HepG2 (cell line): ENCODE data around the gene CDKN2C. TPM values are rescaled to one million over a fixed set of nuclear protein-coding genes. Genes with fewer than 3 reads are reported as not detected.
A peak's percentile ranks its signal among the peaks of the same experiment; 100 is the strongest.

Source experiments
- ATAC-seq: fragments of 200-7000 bp; cut with Tn5 transposase; 3 replicates; pipeline ENCODE4 v1.9.1; 2020; ENCODE audit warnings: mild to moderate bottlenecking, moderate library complexity
- BruUV-seq: library from RNA; stranded (reverse); fragments of 400-500 nt; replicated peaks from 2 replicates; lab custom pipeline; 2021; lab: Mats Ljungman, UMichigan
- CTCF ChIA-PET: fragments of 300-600 bp; formaldehyde crosslinking; extraction: SDS; loops from one replicate; lab custom pipeline; 2021; ENCODE audit warnings: low total read pairs, inconsistent platforms, low intra/inter-chr PET ratio; lab: Yijun Ruan, JAX
- POLR2A ChIA-PET: fragments of 350-600 bp; sonication (Branson Sonifier 250); formaldehyde crosslinking; loops from one replicate; lab custom pipeline; 2020; ENCODE audit warnings: antibody characterized with exemption, inconsistent platforms; lab: Yijun Ruan, JAX
- DNase-seq: peaks from one replicate; pipeline ENCODE4 v3.0.0-alpha.2; 2015; ENCODE audit warnings: low spot score
- FAIRE-seq: peaks from 3 replicates; lab custom pipeline; 2011; peaks lifted over from hg19 to GRCh38; lab: Jason Lieb, UNC
- H2AFZ ChIP-seq: one replicate; pipeline ENCODE4 v1.6.1; 2011; ENCODE audit warnings: low read length, inconsistent platforms
- H3K27ac ChIP-seq: fragments of 300-600 bp; 3 replicates; pipeline ENCODE4 v1.8.0; 2011; ENCODE audit warnings: mixed run types, mild to moderate bottlenecking, mixed read lengths, low read length, inconsistent platforms; ENCODE audit not compliant: insufficient read depth; ENCODE audit errors: extremely low read length
- H3K27me3 ChIP-seq, 2 experiments: fragments of 200-600 bp in 1 of 2; 2 replicates in 1 of 2; 3 replicates in 1 of 2; pipeline versions ENCODE4 v1.6.0 to v1.8.0; 2011; ENCODE audit warnings: low read length in 2 of 2, mild to moderate bottlenecking in 2 of 2, moderate library complexity in 2 of 2, inconsistent platforms in 1 of 2; ENCODE audit not compliant: insufficient read depth in 2 of 2, control insufficient read depth in 1 of 2
- H3K36me3 ChIP-seq, 2 experiments: fragments of 200-600 bp in 1 of 2; replicated peaks in 1 of 2; 2 replicates in 1 of 2; 3 replicates in 1 of 2; pipeline versions ENCODE4 v1.5.1 to v1.8.0; 2011; ENCODE audit warnings: low read length in 2 of 2, inconsistent platforms in 1 of 2; ENCODE audit not compliant: insufficient read depth in 2 of 2, control insufficient read depth in 1 of 2
- H3K4me1 ChIP-seq: 2 replicates; pipeline ENCODE4 v1.5.1; 2012; ENCODE audit warnings: low read length, inconsistent platforms; ENCODE audit not compliant: insufficient read depth
- H3K4me2 ChIP-seq: 2 replicates; pipeline ENCODE4 v1.6.0; 2011; ENCODE audit warnings: low read depth, low read length, inconsistent platforms
- H3K4me3 ChIP-seq, 3 experiments: fragments of 200-600 bp in 1 of 3; sonication (generic), shearing (Covaris generic) in 1 of 3; replicated peaks in 1 of 3; 2 replicates each; pipeline ENCODE4 v1.5.1; 2011 to 2016; ENCODE audit warnings: low read length in 3 of 3, inconsistent platforms in 2 of 3, low read depth in 2 of 3, mild to moderate bottlenecking in 2 of 3, control low read depth in 1 of 3, mixed read lengths in 1 of 3; ENCODE audit not compliant: insufficient read depth in 1 of 3
- H3K79me2 ChIP-seq: one replicate; pipeline ENCODE4 v1.6.1; 2011; ENCODE audit warnings: low read length, inconsistent platforms; ENCODE audit not compliant: insufficient read depth
- H3K9ac ChIP-seq: 2 replicates; pipeline ENCODE4 v1.6.0; 2011; ENCODE audit warnings: mild to moderate bottlenecking, low read depth, low read length, inconsistent platforms; ENCODE audit not compliant: insufficient read depth
- H3K9me3 ChIP-seq: 2 replicates; pipeline ENCODE4 v1.5.1; 2012; ENCODE audit warnings: mild to moderate bottlenecking, low read length
- H4K20me1 ChIP-seq: 2 replicates; pipeline ENCODE4 v1.6.0; 2011; ENCODE audit warnings: inconsistent platforms, mild to moderate bottlenecking, low read length, moderate library complexity; ENCODE audit not compliant: insufficient read depth
- MXD4 ChIP-seq: IDR thresholded peaks from 2 replicates; pipeline ENCODE4 v1.6.1; 2016; ENCODE audit warnings: mild to moderate bottlenecking, missing biosample characterization, missing genetic modification reagents
- POLR2A ChIP-seq, 2 experiments: IDR thresholded peaks; 2 replicates each; pipeline ENCODE4 v1.6.1; 2011; ENCODE audit warnings: low read depth in 2 of 2, low read length in 2 of 2, mild to moderate bottlenecking in 1 of 2, moderate library complexity in 1 of 2; ENCODE audit not compliant: insufficient read depth in 1 of 2
- ZBTB42 ChIP-seq: sonication (generic); formaldehyde crosslinking; IDR thresholded peaks from 2 replicates; pipeline ENCODE4 v1.5.0; 2020; ENCODE audit warnings: mild to moderate bottlenecking, missing genetic modification reagents
- ZC3H13 ChIP-seq: sonication (generic); formaldehyde crosslinking; IDR thresholded peaks from 2 replicates; pipeline ENCODE4 v1.8.1; 2023; ENCODE audit warnings: mild to moderate bottlenecking, missing genetic modification reagents, moderate library complexity
- ZKSCAN1 ChIP-seq: fragments of 150-350 bp; IDR thresholded peaks from 2 replicates; pipeline ENCODE4 v1.6.1; 2014; ENCODE audit warnings: low read length
- ZMAT3 ChIP-seq: sonication (generic); formaldehyde crosslinking; conservative IDR thresholded peaks from 2 replicates; pipeline ENCODE4 v1.7.0; 2021; ENCODE audit warnings: missing genetic modification reagents
- ZMYM2 ChIP-seq: sonication (generic); formaldehyde crosslinking; IDR thresholded peaks from 2 replicates; pipeline ENCODE4 v1.8.0; 2022; ENCODE audit warnings: mild to moderate bottlenecking, missing genetic modification reagents
- WGBS: methylation state at CpG from one replicate; pipeline ENCODE4 v1.1.6; 2017; ENCODE audit warnings: low lambda C conversion rate; 5-methylcytosine and 5-hydroxymethylcytosine counted together
- in situ Hi-C: cut with HindIII; loops from 2 replicates; pipeline ENCODE4 v1.10.0; 2017; ENCODE audit warnings: low pct_unique_long_range_greater_than_20kb; ENCODE audit not compliant: extremely low pct_ligation_motif_present
- intact Hi-C: fragments of 100-400 bp; cut with micrococcal nuclease; formaldehyde crosslinking; loops from one replicate; pipeline ENCODE4 v1.10.0; 2022; ENCODE audit not compliant: unreplicated experiment
- polyA plus RNA-seq, 8 experiments: library from polyadenylated mRNA; depleted of rRNA in 3 of 8; stranded (reverse) in 7 of 8; unstranded in 1 of 8; fragments of >200 nt; fragmentation: Illumina TruSeq in 4 of 8; extraction: Trizol in 4 of 8; gene quantifications; 2 replicates each; pipeline versions ENCODE4 v1.2.1 to v1.2.3, GENCODE V29; 2011 to 2016; ENCODE audit warnings: low read depth in 4 of 8, missing spikeins in 1 of 8, mixed read lengths in 1 of 8; ENCODE audit not compliant: insufficient read depth in 1 of 8
- total RNA-seq, 5 experiments: library from RNA; depleted of rRNA; stranded (reverse); fragments of >200 nt; fragmentation: Illumina TruSeq; extraction: Trizol; gene quantifications; 2 replicates each; pipeline ENCODE4 v1.2.3, GENCODE V29; 2016; ENCODE audit warnings: low read depth in 1 of 5
- TF ChIP-seq, protein P1 (sequence below): sonication (generic); formaldehyde crosslinking; IDR thresholded peaks from 2 replicates; pipeline ENCODE4 v1.8.1; 2023; ENCODE audit warnings: missing genetic modification reagents, mild to moderate bottlenecking, borderline replicate concordance
- TF ChIP-seq, protein P2 (sequence below), 2 experiments: fragments of 450-650 bp in 1 of 2; sonication (generic) in 1 of 2; formaldehyde crosslinking in 1 of 2; IDR thresholded peaks; 2 replicates each; pipeline versions ENCODE4 v1.6.1 to v1.8.0; 2016 to 2022; ENCODE audit warnings: antibody characterized with exemption in 1 of 2, mild to moderate bottlenecking in 1 of 2, missing genetic modification reagents in 1 of 2
- TF ChIP-seq, protein P3 (sequence below): sonication (generic); formaldehyde crosslinking; IDR thresholded peaks from 2 replicates; pipeline ENCODE4 v1.5.1; 2020; ENCODE audit warnings: missing genetic modification reagents, mild to moderate bottlenecking, borderline replicate concordance

Gene CDKN2C
- total and polyA plus RNA-seq, 2 of the 13 experiments (the other 11 are each of a cell fraction or from before 2014, with no cell fraction given): 7.8 to 13.7 TPM

DNA sequence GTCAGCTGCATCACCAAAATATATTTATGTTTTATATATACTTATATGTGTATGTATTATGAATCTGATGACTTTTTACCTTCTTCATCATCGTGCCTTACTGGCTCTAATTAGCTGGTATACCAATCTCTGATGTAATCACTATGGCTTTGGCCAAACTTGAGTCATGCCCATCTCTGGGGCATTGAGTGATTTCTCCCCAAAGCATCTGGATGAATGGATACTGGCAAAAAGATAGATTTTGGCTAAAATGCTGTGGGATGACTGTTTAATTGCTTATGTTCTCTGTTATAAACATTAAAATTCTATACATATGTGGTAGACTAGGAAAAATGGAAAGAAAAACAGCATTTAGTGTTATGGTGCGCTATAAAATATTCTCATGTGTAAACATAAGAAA is 19.6 kb downstream of the CDKN2C start (continued):
- TF ChIP-seq ZBTB42 (CRISPR knock-in tag): no peak
- TF ChIP-seq ZMYM2: no peak
- TF ChIP-seq ZMAT3 (CRISPR knock-in tag): no peak
- TF ChIP-seq, protein P1, sequence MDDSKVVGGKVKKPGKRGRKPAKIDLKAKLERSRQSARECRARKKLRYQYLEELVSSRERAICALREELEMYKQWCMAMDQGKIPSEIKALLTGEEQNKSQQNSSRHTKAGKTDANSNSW (CRISPR knock-in tag): no peak
- TF ChIP-seq ZC3H13 (CRISPR knock-in tag): no peak

DNA sequence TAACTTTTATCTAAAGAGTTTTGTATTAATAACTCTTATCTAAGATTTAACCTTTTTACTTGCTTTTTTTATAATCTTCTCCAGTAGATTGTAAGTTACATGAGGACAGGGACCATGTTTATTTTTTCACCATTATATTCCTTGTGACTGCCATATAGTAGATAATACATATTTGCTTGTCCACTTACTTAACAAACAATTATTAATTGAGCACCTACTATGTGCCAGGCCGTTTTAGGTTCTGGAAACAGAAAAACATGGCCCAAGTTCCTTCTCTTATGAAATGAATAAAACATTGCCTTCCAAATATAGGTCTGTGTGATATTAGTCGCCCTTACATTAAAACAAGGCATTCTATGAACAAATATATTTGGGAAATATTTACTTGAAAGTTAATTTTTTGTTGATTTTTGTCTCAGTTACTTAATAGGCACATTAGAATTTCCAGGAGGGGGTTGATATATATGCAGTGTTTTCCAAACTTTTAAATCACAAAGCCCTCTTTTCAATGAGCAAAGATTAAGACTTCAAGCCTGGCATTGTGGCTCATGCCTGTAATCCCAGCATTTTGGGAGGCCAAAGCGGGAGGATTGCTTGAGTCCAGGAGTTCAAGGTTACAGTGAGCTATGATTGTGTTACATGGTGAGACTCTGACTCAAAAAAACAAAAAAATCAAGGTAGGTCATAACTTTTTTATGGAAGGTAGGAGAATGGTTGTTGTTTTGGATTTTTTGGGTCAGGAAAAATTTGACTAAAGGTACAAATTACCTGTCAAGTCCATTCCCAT is 22.7 kb downstream of the CDKN2C start:
- no peak overlapping the region for H3K4me2 ChIP-seq
- BruUV-seq: no TSS peak
- DNase-seq (no peak), FAIRE-seq (no peak), ATAC-seq (no peak)
- no peak overlapping the region for H3K27ac ChIP-seq
- H2AFZ ChIP-seq: no peak overlapping the region
- no peaks in the 10 kb centered on the region for H3K79me2 ChIP-seq
- H4K20me1 ChIP-seq: no peaks in the 10 kb centered on the region
- ChIA-PET POLR2A (no interaction called here), CTCF (no interaction called here)
- peaks cover 9% of the 10 kb centered on the region; the same call in 1 of the 2 replicates for H3K4me1 ChIP-seq
- no peak overlapping the region for H3K9ac ChIP-seq
- no peaks in the 10 kb centered on the region for H3K27me3 ChIP-seq
- H3K36me3 ChIP-seq: no peaks in the 10 kb centered on the region
- intact Hi-C loops (no loop called here), in situ Hi-C loops (no loop called here)
- H3K4me3 ChIP-seq: no peak overlapping the region
- H3K9me3 ChIP-seq: no peaks in the 10 kb centered on the region
- WGBS: 93% methylated on average over 3 of the region's 3 CpGs
- TF ChIP-seq, protein P2, sequence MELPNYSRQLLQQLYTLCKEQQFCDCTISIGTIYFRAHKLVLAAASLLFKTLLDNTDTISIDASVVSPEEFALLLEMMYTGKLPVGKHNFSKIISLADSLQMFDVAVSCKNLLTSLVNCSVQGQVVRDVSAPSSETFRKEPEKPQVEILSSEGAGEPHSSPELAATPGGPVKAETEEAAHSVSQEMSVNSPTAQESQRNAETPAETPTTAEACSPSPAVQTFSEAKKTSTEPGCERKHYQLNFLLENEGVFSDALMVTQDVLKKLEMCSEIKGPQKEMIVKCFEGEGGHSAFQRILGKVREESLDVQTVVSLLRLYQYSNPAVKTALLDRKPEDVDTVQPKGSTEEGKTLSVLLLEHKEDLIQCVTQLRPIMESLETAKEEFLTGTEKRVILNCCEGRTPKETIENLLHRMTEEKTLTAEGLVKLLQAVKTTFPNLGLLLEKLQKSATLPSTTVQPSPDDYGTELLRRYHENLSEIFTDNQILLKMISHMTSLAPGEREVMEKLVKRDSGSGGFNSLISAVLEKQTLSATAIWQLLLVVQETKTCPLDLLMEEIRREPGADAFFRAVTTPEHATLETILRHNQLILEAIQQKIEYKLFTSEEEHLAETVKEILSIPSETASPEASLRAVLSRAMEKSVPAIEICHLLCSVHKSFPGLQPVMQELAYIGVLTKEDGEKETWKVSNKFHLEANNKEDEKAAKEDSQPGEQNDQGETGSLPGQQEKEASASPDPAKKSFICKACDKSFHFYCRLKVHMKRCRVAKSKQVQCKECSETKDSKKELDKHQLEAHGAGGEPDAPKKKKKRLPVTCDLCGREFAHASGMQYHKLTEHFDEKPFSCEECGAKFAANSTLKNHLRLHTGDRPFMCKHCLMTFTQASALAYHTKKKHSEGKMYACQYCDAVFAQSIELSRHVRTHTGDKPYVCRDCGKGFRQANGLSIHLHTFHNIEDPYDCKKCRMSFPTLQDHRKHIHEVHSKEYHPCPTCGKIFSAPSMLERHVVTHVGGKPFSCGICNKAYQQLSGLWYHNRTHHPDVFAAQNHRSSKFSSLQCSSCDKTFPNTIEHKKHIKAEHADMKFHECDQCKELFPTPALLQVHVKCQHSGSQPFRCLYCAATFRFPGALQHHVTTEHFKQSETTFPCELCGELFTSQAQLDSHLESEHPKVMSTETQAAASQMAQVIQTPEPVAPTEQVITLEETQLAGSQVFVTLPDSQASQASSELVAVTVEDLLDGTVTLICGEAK (IDR thresholded peaks at IDR 0.05): no peak
- TF ChIP-seq, protein P2 (CRISPR knock-in tag; IDR thresholded peaks at IDR 0.05): no peak
- no peak for TF ChIP-seq MXD4 (CRISPR knock-in tag)
- TF ChIP-seq ZKSCAN1: peak; percentile 84
- TF ChIP-seq POLR2A (IDR thresholded peaks at IDR 0.05; ENCODE audit: insufficient read depth in 1 of 2, low read depth in 2 of 2, low read length in 2 of 2): no peak
- TF ChIP-seq, protein P3, sequence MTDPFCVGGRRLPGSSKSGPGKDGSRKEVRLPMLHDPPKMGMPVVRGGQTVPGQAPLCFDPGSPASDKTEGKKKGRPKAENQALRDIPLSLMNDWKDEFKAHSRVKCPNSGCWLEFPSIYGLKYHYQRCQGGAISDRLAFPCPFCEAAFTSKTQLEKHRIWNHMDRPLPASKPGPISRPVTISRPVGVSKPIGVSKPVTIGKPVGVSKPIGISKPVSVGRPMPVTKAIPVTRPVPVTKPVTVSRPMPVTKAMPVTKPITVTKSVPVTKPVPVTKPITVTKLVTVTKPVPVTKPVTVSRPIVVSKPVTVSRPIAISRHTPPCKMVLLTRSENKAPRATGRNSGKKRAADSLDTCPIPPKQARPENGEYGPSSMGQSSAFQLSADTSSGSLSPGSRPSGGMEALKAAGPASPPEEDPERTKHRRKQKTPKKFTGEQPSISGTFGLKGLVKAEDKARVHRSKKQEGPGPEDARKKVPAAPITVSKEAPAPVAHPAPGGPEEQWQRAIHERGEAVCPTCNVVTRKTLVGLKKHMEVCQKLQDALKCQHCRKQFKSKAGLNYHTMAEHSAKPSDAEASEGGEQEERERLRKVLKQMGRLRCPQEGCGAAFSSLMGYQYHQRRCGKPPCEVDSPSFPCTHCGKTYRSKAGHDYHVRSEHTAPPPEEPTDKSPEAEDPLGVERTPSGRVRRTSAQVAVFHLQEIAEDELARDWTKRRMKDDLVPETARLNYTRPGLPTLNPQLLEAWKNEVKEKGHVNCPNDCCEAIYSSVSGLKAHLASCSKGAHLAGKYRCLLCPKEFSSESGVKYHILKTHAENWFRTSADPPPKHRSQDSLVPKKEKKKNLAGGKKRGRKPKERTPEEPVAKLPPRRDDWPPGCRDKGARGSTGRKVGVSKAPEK: no peak
